Caki2 (cell line): Measurements from ENCODE around the gene CYP51A1. TPM values are rescaled to one million over a fixed set of nuclear protein-coding genes. Genes with fewer than 3 reads are reported as not detected.
"Not testable (repeated sequence)": the region's sequence is repeated elsewhere in the genome, so short reads cannot be mapped to it uniquely, and the experiment has no call there.

Source experiments
- DNase-seq: peaks from one replicate; pipeline ENCODE4 v3.0.0-alpha.2; 2015; ENCODE audit warnings: low read depth
- in situ Hi-C: cut with HindIII; loops from 2 replicates; pipeline ENCODE4 v1.10.0; 2016; ENCODE audit warnings: low sequenced_read_pairs, low pct_unique_long_range_greater_than_20kb, mixed read lengths
- total RNA-seq: library from RNA; depleted of rRNA; stranded (reverse); fragments of >200 nt; shearing (Covaris generic); gene quantifications from 2 replicates; pipeline ENCODE4 v1.2.3, GENCODE V29; 2014; ENCODE audit warnings: low replicate concordance; rRNA removed

The CYP51A1 gene
- 44.3 and 53.8 TPM in 2 replicates for total RNA-seq

DNA sequence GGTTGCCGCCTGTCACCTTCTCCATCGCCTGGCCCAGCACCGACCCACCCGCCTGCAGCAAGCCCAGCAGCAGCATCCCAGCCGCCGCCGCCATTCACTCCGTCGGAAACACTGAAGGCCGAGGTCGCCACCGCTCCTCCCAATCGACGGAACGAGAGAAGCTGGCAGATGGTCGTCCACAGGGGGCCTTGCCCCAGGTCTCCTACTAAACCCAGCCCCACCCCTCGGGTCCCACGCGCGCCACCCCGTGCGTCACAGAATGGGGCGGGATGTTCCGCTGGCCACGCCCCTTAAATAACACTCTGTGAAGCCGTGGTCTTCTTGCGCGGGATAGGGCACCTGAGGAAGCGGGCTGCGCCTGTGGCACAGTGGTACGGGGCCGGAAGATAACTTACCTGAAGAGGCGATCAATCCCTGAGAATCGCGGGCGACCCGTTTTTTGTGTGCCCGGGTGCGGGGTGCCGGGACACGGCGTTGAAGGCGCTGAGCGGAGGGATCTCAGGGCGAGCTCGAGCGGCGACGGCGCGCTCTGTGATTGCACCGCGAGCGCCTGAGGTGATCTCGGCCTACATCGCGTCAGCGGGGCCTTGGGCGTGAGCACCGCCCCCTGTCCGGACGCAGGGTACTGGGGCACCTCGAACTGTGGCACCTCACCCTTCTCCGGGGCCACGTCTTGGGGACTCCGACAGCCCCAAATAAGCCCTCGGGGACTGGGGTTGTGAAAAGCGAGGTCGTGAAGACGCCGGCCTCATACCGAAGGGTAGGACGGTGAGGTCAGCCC, at the start of gene CYP51A1:
Gene CYP51A1, minus strand, starts transcription at position 207 of the 781 bp plus-strand sequence. Its CDS starts 113 bp downstream, at position 94.
- in situ Hi-C loops, result no loop called here
- DNase-seq, result peak; percentile 92

DNA sequence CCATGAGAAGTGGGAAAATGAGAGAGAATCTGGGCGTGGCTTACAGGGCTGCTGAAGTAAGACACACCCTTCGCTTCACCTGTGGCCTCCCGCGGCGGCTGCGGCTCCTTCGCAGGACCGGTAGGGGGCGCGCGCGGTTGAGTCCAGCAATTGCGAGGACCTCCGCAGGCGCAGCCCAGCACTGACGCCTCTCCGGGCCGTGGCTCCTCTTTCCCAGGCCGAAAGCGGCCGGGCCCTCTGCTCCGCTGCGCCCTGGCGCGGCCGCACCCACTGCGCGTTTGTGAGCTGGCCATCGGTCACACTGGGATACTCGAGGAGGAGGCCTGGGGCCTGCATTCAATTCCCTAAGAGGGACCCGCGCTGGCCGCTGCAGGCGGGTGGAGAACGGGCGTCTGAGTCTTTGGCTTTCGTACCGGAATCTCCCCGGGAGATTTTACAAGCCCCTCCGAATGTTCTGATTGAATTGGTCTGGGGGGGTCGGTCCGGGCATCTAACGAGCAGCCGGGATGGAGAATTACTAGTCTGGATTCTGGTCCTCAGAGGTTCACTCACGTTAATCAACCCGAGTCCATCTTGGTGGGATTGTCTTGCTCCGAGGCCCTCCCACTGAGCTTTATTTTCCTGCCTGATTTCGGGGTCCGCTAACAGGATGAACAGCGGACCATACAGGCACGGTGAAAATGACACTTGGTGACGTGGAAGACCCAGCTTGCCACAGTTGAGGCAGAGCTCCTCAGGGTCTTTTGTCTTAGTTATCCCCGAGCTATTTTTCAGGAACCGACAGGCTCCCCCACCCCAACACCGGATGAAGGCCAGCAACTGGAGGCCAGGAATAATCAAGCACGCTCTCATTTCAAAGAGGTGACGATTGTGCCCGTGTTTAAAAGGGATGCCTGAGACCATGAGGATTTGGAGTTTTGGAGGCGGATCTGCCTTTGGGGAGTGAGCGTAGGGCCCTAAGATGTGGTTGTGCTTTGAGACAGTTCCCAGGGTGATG, 44.9 kb upstream of the CYP51A1 start, which contains the start of gene LRRD1:
Gene LRRD1, minus strand, starts transcription at position 215 of the 997 bp plus-strand sequence. CDS start 13,940 bp downstream, outside the sequence.
- peak; percentile 73 for DNase-seq
- in situ Hi-C loops, result no loop called here

DNA sequence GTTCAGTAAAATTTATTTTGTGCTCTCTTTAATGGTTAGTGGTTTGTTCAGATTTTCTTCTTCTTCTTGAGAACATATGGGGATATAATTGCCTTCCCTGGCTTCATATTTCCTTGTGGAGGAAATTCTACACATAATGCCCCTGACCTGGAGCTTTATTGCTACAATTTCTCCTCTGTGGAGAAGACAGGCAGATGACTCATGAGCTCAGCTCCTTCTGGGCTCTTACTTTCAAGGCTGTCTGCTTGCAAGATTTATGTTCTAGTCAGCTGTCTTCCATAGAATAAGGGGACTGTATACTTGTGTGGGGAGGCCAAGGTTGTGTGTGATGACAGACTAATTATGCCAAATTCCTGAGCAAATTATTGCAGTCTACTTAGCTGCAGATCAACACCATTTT, 43.1 kb upstream of the CYP51A1 start:
- in situ Hi-C loops, result no loop called here
- DNase-seq, result no peak

DNA sequence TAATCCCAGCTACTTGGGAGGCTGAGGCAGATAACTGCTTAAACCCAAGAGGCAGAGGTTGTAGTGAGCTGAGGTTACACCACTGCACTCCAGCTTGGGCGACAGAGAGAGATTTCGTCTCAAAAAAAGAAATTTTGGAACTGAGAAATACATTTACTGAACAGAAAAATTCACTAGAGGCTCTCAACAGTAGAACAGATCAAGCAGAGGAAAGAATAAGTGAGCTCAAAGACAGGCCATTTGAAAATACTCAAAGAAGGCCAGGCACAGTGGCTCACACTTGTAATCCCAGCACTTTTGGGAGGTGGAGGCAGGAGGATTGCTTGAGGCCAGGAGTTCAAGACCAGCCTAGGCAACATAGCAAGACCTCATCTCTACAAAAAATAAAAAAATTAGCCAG, 35.3 kb upstream of the CYP51A1 start:
- DNase-seq, in situ Hi-C loops: not testable (repeated sequence)

DNA sequence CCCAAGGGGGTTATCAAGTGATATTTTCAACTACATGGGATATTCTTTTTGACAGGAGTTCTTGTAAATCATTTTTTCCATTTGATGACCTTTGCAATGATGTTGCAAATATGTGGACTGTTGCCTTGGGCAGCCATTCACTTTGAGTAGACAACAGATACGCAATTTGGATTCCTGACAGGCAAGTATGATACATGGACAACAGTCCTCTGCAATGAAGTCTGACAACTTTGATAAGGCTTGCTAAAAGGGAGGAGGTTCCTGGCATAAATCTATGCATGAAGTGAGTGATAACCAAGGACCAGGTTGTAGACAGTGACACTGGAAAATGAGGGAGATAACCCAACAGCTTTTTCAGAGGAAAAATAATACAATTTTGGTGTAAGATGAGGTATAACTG, 27.0 kb upstream of the CYP51A1 start:
- no peak for DNase-seq
- in situ Hi-C loops, result no loop called here

DNA sequence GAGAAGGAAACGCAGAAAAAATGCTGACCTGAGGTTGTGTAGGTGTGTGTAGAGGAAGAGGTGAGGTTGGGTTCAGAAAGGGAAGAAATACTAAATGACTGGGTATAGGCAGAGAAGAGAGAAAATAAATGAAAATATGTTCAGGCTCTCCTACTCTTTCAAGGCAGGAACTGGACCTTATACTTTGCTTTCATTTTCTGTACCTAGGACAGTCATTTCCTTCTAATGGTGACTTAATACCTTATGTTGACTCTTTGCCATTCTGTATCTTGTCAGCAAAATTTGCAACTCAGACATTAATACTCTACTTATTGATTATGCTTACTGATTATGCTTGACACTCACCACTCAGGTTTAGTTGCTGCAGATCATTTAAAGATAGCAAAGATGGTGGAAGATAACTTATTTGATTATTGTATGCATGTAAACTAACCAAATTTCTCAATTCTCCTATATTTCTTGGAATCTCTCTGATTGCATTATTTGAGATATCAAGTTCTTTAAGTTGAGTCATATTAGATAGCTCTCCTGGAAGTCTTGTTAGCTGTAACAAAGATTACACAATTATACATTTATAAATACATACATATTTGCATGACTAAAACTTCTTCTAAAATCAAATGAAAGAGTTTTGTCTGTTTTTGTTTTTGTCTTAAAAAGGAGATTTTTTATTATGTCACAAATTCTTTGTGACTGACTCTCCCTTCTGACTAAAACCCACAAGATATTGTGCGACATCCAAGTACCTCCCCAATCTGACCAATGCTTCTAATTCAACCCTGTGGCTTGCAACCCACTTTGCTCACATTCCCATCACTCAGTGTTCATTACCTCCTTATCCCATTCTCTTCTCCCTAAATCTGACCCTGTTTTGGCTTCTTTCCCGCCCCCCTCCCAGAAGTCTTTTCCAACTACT, 24.6 kb upstream of the CYP51A1 start:
- in situ Hi-C loops, result no loop called here
- DNase-seq, result no peak

DNA sequence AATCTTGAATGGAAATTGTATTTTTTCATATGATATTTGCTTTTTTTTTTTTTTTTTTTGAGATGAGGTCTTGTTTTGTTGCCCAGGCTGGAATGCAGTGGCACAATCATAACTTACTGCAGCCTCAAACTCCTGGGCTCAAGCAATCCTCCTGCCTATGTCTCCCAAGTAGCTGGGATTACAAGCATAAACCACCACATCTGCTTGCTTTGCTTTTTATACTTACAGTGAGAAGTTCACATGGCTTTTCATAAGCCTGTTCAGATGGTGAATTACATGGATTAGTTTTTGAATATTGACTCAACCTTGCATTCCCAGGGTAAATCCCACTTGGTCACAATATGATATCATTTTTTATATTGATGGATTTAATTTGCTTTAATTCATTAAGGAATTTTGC, 22.7 kb upstream of the CYP51A1 start:
- in situ Hi-C loops, result no loop called here
- no peak for DNase-seq

DNA sequence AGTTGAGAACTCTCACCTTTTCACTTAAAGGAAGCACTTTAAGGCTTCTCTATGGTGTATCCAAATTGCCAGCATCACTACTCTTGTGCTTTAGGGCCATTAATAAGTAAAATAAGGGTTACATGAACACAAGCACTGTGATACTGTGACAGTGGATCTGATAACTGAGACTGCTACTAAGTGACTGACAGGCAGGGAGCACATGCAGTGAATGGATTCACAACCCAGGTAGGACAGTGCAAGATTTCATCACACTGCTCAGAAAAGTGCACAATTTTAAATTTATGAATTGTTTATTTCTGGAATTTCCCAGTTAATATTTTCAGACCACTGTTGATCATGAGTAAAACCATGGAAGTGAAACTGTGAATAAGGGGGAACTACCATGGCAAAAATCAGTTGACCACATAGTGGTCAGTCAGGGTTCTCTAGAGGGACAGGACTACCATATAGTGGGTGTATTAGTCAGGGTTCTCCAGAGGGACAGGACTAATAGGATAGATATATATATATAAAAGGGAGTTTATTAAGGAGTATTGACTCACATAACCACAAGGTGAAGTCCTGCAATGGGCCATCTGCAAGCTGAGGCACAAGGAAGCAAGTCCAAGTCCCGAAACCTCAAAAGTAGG, 20.9 kb upstream of the CYP51A1 start:
- in situ Hi-C loops, result no loop called here
- no peak for DNase-seq

DNA sequence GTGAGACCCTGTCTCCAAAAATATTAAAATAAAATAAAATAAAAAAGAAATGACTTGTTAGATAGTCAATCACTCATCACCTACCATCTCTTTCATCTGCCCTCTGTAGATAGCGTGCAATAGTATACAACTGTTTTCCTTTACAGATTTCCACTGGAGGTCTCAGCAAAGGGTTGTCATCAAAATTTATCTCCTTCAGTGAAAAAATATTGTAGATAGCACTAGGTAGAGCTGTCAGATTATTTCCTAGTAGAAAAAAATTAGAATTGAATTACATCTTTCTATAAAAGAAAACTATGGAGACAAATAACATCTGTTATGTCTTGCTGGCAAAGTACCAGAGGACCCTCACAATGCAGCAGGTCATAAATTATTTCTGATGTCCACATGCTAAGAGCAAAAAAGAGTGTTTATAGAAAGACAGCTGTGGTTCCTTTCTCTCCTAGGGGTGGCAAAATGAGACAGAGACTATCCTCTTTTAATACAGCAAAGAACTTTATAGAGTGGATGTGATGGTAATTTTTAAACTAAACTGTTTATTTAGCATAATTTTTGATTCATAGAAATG, 16.3 kb upstream of the CYP51A1 start:
- in situ Hi-C loops, result no loop called here
- no peak for DNase-seq

DNA sequence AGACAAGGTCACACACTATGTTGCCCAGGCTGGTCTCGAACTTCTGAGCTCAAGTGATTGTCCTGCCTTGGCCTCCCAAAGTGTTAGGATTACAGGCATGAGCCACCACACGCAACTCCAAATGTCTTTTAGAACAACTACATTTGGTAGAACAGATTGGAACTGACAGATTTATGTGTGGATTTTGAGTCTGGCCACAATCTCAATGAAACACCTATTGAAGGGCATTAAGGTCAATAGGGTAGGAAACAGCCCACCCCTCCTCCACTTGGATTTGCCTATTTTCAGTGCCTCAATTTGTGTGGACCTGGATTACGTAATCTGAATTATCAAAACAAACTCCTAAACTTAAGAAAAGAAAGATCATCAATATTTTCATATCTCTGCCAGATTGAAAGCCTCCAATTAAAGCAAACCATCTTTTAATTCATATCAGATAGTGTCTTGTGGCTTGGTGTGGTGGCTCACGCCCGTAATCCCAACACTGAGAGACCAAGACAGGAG, 15.5 kb upstream of the CYP51A1 start:
- no peak for DNase-seq
- in situ Hi-C loops, result no loop called here

DNA sequence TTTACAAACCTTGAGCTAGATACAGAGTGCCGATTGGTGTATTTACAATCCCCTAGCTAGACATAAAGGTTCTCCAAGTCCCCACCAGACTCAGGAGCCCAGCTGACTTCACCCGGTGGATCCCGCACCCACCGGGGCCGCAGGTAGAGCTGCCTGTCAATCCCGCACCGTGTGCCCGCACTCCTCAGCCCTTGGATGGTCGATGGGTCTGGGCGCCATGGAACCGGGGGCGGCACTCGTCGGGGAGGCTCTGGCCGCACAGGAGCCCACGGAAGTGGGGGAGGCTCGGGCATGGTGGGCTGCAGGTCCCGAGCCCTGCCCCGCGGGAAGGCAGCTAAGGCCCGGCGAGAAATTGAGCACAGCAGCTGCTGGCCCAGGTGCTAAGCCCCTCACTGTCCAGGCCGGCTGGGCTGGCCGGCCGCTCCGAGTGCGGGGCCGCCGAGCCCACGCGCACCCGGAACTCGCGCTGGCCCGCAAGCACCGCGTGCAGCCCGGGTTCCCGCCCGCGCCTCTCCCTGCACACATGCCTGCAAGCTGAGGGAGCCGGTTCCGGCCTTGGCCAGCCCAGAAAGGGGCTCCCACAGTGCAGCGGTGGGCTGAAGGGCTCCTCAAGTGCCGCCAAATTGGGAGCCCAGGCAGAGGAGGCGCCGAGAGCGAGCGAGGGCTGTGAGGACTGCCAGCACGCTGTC, 9.1 kb upstream of the CYP51A1 start:
- DNase-seq, in situ Hi-C loops: not testable (repeated sequence)

DNA sequence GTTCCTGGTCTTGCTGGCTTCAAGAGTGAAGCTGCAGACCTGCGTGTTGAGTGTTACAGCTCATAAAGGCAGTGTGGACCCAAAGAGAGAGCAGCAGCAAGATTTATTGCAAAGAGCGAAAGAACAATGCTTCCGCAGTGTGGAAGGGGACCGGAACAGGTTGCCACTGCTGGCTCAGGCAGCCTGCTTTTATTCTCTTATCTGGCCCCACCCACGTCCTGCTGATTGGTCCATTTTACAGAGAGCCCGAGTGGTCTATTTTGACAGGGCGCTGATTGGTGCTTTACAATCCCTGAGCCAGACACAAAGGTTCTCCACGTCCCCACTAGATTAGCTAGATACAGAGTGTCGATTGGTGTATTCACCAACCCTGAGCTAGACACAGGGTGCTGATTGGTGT, 8.5 kb upstream of the CYP51A1 start:
- DNase-seq, in situ Hi-C loops: not testable (repeated sequence)

DNA sequence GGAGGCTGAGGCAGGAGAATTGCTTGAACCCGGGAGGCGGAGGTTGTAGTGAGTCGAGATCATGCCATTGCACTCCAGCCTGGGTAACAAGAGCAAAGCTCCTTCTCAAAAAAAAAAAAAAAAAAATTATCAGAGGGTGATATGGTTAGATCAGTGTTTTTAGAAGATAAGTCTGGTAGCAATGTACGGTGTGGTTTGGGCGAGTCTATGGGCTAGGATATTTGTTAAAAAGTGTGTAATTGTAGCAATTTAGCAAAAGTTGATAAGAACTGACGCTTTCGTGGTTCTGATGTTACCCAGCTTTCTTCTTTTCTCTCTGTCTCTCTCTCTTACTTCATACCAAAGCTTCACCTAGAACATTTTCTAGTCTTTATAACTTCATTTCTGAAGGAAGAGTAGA, 6.9 kb upstream of the CYP51A1 start:
- in situ Hi-C loops, result no loop called here

DNA sequence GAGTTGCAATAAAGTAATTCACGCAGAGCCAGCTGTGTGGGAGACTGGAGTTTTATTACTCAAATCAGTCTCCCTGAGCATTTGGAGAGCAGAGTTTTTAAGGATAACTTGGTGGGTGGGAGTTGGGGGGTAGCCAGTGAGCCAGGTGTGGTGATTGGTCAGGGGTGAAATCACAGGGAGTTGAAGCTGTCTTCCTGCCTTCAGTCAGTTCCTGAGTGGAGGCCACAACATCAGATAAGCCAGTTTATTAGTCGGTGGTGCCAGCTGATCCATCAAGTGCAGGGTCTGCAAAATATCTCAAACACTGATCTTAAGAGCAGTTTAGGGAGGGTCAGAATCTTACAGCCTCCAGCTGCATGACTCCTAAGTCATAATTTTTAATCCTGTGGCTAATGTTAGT, 3.3 kb upstream of the CYP51A1 start:
- no peak for DNase-seq
- in situ Hi-C loops, result no loop called here

More for the DNA sequence above, 6.9 kb upstream of the CYP51A1 start:
- no peak for DNase-seq

DNA sequence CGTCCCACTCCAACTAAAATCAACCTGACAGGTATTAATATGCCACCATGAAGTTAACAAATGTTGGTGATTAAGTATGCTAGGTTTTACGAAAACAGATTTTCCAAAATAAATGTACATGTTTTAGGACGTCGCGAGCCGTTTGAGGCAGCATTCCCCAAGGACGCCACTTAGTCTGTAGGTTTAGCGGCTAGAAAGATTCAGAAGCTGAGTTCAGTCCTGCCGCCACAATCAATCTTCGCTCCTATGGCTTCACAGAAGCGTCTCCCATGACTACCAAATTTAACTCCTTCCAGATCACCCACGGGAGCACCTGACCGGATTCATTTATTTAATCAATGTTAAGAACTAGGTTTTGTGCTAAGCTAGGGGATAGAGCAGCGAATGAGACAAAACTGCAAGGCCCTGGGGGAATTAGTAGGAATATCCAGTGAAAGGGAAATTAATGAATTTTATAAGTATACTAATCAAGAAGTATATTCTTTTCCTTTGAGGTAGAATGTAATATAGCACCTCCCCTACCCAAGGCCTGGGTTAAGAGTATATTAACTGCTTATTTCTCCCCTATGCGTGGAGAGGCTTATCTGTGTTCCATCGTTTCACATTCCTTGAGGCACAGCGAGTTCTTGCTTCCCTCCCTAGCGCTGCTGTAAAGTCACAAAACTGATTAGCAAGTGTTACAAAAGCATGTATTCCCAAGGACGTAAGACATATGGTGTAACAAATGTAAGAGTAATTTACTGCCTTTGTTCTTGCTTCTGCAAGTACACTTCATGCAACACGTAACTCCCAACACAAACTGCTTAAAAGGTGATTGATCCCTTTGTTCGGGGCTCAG, 994 bp upstream of the CYP51A1 start:
- in situ Hi-C loops, result no loop called here
- DNase-seq, result peak; percentile 4
